HL-60/S4 treated with retinoic acid at 250 ng/mL for 4 days and 3 days (cell line): Measurements from ENCODE around the gene TIMD4.
"Not testable (repeated sequence)": the region's sequence is repeated elsewhere in the genome, so short reads cannot be mapped to it uniquely, and the experiment has no call there.

ENCODE experiments used
- in situ Hi-C: fragments of 300-500 bp; cut with MboI; formaldehyde crosslinking; loops from 2 replicates; pipeline ENCODE4 v1.7.0; 2022; ENCODE audit warnings: low sequenced_read_pairs

Gene TIMD4

DNA sequence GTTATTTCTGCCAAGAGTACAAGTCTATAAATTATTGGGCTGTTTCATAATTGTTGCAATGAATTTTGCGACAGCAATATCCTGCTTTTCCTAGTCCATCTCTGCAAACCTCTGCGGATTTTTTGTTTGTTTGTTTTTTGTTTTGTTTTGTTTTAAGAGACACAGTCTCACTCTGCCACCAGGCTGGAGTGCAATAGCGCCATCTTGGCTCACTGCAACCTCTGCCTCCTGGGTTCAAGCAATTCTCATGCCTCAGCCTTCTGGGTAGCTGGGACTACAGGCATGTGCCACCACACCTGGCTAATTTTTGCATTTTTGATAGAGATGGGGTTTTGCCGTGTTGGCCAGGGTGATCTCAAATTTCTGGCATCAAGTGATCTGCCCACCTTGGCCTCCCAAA is 37.3 kb downstream of the TIMD4 start:
- in situ Hi-C loops: not testable (repeated sequence)

GRCh38 chr5:156922207-156922792 is 40.7 kb downstream of the TIMD4 start:
- in situ Hi-C loops: no loop called here

DNA sequence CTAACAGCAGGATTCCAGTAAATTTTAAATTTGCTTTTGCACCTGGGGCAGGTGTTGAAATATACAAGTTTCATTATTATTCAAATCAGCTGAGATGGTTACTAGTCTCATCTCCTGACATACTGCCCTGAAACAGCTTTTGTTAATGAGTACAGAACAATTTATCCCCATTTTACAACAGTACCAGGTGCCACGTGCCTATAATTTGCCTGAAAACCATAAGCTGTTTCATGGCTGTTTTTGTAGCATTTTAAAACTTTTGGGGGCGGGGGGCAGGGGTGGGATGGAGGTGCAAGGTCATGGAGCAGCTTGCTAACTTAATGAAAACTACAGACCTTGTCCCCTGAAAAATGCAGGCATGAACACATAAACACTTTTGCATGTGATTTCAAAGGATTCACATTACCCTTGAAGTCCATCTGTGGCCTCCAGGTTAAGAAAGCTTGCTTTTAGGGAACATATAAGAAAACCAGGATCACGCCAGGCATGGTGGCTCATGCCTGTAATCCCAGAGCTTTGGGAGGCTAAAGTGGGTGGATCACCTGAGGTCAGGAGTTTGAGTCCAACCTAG is 42.1 kb downstream of the TIMD4 start:
- in situ Hi-C loops: no loop called here

DNA sequence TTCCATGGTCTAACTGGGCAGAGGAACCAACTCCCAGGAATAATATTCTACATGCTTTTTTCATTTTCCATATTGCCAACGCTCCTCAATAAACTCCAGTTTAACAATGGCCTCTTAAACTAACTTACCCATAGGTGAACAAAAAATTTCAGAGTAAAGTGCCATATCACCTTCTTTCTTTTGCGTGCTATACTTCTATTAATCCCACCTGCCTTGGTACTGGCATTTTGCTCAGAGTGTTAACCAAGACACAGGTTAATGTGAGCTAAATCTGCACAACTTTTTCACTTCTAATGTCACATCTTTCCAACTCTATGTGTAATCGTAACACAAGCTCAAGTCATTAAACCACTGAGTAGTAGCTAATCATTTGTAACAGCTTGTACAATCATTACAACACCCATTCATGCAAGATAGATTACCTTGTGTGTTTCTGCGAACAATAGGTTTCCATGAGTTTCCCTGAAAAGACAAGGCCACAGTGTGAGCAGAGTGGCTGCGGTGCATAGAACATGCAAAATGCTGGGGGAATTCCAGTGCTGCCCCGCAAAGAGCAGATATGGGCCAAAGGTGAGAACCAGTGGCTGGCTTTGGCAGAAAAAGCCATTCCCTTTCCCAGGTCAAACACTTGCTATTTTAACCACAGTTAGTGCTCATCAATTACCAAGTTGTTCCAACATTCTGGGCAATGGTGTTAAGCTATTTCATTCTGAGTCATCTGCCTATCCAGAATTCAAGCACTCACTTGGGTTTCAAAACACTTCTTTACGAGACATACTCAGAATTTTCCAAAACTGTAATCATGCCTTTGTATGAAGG is 42.8 kb downstream of the TIMD4 start:
- in situ Hi-C loops: no loop called here

GRCh38 chr5:156918311-156918845 is 44.6 kb downstream of the TIMD4 start:
- in situ Hi-C loops: no loop called here

DNA sequence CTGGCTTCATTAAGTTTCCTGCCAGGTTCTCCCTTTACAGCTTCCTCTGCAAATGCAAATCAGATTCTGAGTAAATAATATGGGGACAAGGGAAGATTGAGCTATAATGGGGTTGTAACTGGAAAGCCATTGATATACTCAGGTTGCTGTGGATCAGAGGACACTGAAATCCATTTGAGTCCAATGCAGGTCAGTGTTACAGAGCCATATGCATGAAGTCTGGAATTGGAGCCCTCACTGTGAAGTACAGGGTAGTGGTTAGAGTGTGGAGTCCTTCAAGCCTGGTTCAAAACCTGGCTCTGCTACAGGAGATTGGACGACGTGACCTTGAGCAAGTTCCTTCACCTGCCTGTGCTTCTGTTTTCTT is 48.7 kb downstream of the TIMD4 start:
- in situ Hi-C loops: no loop called here

DNA sequence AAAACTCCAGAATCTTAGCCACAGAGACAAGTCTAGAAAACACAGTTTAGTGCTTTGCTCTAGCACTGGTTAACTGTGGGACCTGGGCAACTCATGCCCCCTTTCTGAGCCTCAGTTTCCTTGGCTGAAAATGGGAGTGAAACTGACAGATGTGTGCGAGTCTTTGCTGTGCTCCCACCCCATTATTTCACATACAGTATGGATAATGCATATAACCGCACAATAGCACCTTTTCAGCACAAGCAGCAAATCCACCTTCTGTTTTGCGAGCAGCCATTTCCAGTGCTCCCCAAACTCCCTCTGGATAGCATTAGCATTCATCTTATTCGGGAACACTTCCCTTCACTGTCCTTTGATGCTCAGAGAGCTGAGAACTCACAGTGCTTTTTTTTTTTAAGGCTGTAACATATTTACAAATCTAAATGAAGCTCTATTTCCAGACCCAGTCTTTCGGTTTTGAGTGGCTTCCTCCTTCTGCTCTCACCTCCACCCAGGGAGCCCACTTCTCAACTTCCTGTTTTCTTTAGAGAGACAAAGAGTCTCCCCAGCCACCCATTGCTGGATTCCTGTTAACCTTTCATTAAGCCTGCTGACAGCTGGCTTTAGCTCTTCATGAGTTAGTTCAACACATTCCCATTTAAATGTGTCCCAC is 49.2 kb downstream of the TIMD4 start:
- in situ Hi-C loops: no loop called here

DNA sequence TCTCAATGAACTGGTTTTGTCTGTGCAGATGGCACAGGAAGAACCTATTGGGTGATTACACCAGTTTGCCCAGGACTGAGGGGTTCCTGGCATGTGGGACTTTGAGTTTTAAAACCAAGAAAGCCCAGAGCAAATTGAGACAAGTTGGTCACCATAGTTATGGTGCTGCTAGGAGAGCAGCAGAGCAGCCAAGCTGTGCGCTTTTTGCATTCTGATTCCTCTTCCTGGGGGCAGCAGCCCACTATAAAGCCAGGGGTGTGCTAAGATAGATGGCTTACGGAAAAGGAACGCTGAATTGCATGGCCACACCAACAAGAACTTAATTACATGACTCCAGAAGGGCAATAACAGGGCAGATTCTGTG is 49.7 kb downstream of the TIMD4 start:
- in situ Hi-C loops: no loop called here

DNA sequence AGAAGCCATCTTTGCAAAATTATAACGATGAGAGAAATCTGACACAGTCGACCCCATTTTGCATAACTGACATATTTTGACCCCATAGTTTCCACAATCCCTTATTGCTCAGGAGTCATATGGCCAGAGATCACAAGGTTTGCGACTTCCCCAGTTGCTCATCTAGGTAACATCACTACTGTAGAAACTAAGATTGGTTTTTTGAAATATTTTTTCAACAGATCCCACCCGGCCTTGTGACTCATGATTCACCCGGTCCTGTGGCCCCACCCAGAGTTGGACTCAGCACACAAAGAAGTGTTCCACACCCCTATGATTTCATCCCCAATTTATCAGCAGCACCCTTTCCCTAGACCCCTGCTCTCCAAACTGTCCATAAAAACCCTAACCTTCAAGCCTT is 50.2 kb downstream of the TIMD4 start:
- in situ Hi-C loops: no loop called here

DNA sequence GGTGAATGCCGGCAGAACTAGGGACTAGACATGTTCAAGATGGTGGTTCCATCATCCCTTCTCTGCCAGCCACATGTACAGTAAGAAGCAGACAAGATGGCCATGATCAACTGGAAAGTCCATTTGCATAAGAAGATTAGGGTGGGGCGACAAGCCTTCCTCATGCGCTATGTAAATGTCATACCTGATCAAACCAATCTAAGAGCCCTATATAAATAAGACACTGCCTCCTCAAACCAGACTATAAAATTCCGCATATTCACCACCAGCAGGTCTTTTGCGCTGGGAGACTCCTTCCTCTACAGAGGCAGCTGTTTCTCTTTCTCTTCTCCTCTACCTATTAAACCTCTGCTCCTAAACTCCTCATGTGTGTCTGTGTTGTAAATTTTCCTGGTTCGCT is 53.8 kb downstream of the TIMD4 start:
- in situ Hi-C loops: no loop called here

GRCh38 chr5:156907667-156908066 is 55.4 kb downstream of the TIMD4 start:
- in situ Hi-C loops: no loop called here

DNA sequence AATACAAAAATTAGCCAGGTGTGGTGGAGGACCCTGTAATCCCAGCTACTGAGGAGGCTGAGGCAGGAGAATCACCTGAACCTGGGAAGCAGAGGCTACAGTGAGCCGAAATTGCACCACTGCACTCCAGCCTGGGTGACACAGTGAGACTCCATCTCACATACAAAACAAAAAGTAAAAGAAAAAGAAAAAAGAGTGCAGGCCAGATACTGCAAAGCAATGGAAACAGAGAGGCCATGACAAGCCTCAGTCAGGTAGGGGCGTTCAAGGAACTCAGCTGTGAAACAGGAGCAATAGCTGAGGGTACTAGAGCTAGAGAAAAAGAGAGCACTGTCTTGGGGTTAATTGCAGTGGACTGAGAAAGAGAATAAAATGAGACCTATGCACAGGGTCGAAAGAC is 56.2 kb downstream of the TIMD4 start:
- in situ Hi-C loops: no loop called here

- in situ Hi-C loops: no loop called here
These were observed 66.5 kb downstream of the TIMD4 start for GRCh38 chr5:156896546-156896945.

DNA sequence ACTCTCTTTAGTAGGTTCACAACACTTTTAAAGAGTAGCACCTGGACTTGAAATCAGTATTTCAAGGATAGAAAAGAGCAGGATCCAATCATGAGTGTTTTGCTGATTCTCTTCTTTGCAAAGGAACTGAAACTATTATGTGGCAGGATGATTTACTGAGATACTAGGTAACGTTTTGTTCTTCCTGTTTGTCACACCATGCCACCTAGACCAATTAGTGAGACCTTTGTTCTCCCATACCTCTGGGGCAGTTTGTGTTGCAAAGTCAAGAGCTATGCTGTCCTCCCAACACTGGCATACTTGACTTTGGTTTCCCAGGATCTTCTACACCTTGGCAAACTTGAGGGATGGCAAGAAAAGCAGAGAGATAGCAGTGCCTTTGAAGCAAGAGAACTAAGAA is 69.5 kb downstream of the TIMD4 start:
- in situ Hi-C loops: no loop called here

- in situ Hi-C loops: no loop called here
These were observed 70.2 kb downstream of the TIMD4 start for GRCh38 chr5:156892864-156893263.

DNA sequence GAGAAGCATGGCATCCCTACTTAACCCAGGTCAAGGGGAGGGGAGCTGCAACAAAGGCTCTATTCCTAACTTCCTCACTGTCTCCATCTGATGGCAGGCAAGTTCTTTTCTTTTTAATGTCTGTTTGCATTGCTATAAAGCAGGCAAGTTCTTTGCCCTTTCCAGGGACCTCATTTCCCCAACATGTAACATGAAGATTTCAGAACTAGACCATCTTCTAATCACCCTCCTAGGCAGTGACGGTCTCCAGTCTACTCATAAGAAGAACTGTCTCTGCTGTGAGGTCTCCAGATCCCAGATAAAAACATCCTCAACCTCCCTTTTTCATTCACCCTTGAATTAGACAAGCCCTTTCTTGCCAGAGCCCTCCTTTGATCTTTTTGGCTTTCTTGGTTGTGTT is 70.8 kb downstream of the TIMD4 start:
- in situ Hi-C loops: no loop called here

DNA sequence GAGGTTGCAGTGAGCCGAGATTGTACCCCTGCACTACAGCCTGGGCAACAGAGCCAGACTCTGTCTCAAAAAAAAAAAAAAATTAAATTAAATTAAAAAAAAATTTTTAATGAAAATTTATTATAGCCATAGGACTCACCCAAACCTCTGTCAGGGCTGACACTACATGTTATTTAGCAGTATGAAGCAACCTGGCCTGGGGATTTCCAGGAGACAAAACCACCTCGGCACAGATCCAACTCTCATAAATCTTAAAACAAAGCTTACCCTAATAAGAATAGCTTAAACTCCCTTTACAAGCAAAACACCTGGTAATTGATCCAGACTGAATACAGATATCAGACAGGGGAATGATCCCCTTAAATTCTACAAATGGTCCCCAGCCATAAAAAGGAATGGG is 74.5 kb downstream of the TIMD4 start:
- in situ Hi-C loops: no loop called here

- in situ Hi-C loops: no loop called here
These were observed 79.6 kb downstream of the TIMD4 start for GRCh38 chr5:156883316-156883875.

DNA sequence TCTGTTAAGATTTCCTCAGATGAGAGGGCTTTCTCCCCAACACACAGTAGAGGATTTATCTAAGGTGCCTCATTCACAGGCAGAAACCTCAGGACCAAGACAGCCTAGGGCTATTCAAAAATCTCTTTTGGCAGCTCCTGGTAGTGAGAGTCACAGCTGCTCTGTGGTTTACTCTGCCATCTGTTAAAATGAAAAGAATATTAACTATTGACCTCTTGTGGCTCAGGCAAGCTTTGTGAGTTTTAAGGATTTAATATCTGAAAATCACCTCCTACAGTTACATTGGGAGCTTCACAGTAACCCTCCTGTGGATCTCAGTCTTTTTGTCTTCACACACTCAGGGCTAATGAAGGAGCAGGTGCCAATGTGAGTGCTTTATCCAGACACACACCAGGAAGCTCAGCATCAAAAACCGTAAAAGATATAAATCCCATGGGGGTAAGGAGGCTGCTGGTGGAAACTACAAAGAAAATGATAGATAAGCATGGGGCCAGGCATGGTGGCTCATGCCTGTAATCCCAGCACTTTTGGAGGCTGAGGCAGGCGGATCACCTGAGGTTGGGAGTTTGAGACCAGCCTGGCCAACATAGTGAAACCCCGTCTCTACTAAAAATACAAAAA is 83.3 kb downstream of the TIMD4 start:
- in situ Hi-C loops: no loop called here

- in situ Hi-C loops: no loop called here
These were observed 91.8 kb downstream of the TIMD4 start for GRCh38 chr5:156871212-156871611.

DNA sequence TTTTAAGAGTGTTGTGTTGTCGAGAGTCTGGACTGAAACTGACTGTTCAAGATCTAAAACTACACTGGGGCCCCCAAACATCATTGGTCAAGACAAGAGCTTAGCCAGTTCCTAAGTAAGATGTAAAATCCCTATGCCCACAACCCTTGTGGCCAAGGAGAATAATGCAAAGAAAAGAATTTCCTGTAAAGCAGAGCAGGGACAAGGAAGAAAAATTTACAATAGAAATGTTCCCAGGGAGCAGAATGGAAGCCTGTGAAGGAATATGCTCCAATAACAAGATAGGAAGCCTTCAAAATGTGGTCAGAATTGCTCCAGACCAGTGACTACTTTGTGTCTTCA is 92.6 kb downstream of the TIMD4 start:
- in situ Hi-C loops: no loop called here
